ENCODE data around the gene KIF9.
"Not testable (repeated sequence)": the region's sequence is repeated elsewhere in the genome, so short reads cannot be mapped to it uniquely, and the experiment has no call there.

KIF9 gene

DNA sequence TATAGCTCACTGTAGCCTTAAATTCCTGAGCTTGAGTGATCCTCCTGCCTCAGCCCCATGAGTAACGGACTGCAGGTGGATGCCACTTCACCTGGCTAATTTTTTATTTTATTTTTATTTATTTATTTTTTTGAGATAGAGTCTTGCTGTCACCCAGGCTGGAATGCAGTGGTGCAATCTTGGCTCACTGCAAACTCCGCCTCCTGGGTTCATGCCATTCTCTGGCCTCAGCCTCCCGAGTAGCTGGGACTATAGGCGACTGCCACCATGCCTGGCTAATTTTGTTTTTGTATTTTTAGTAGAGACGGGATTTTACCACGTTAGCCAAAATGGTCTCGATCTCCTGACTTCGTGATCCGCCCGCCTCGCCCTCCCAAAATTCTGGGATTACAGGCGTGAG is 102.6 kb downstream of the KIF9 start:
- DNase-seq, result not testable (repeated sequence)
